Ovary (tissue), 9 donors: ENCODE measurements around the gene ZNF391. TPM values are rescaled to one million over a fixed set of nuclear protein-coding genes. Genes with fewer than 3 reads are reported as not detected.
"Not testable (repeated sequence)": the region's sequence is repeated elsewhere in the genome, so short reads cannot be mapped to it uniquely, and the experiment has no call there.

Experiments used
- DNase-seq, 5 donors: peaks; one replicate each; pipeline ENCODE4 v3.0.0-alpha.2; 2019 to 2020
- H3K27ac ChIP-seq, 2 donors: fragments of 200-600 bp; one replicate each; pipeline versions ENCODE4 v1.5.1 to v1.8.0; 2019 to 2022
- H3K27me3 ChIP-seq: fragments of 200-600 bp; one replicate; pipeline ENCODE4 v1.8.0; 2022
- H3K36me3 ChIP-seq: fragments of 200-600 bp; sonication (generic); one replicate; pipeline ENCODE4 v1.5.1; 2019
- H3K4me1 ChIP-seq: one replicate; pipeline ENCODE4 v1.8.1; 2013; ENCODE audit warnings: mild to moderate bottlenecking, moderate library complexity; ENCODE audit not compliant: insufficient read depth
- H3K4me3 ChIP-seq: fragments of 200-600 bp; sonication (generic); one replicate; pipeline ENCODE4 v1.5.1; 2017
- H3K9me3 ChIP-seq, 2 donors: fragments of 200-600 bp in 1 of 2; sonication (generic) in 1 of 2; one replicate each; pipeline versions ENCODE4 v1.5.1 to v1.8.1; 2013 to 2019; ENCODE audit warnings: mild to moderate bottlenecking in 1 of 2, moderate library complexity in 1 of 2
- CTCF ChIP-seq, 3 donors: fragments of 450-650 bp in 2 of 3; fragments of 200-600 bp in 1 of 3; IDR thresholded peaks; one replicate each; pipeline versions ENCODE4 v1.5.1 to v1.8.0; 2016 to 2022; ENCODE audit warnings: antibody characterized with exemption in 3 of 3, mild to moderate bottlenecking in 1 of 3
- EP300 ChIP-seq: sonication (generic); formaldehyde crosslinking; IDR thresholded peaks from one replicate; pipeline ENCODE4 v1.6.1; 2017; ENCODE audit warnings: antibody characterized with exemption
- POLR2A ChIP-seq: fragments of 450-650 bp; IDR thresholded peaks from one replicate; pipeline ENCODE4 v1.6.1; 2017; ENCODE audit warnings: antibody characterized with exemption, mild to moderate bottlenecking, moderate library complexity
- WGBS, 3 donors: extraction: QIAGEN DNeasy Blood & Tissue Kit in 1 of 3; methylation state at CpG; one replicate each; pipeline versions ENCODE4 v1.1.5 to v1.1.7; 2013 to 2017; 5-methylcytosine and 5-hydroxymethylcytosine counted together
- intact Hi-C, 4 donors: fragments of 100-400 bp; cut with DNase I; formaldehyde crosslinking; loops; one replicate each; pipeline versions ENCODE4 v1.11.0 to v1.15.1; 2022 to 2023
- polyA plus RNA-seq, 2 donors: library from polyadenylated mRNA; stranded (reverse); fragments of 200-250 nt in 1 of 2; fragments of 350-450 nt in 1 of 2; fragmentation: Illumina TruSeq in 1 of 2; extraction: RNeasy Lipid Tissue Mini Kit (QIAGEN cat#74804) in 1 of 2; gene quantifications; one replicate each; pipeline ENCODE4 v1.2.3, GENCODE V29; 2013 to 2014
- total RNA-seq, 7 donors: library from RNA; depleted of rRNA in 2 of 7; stranded (reverse); fragments of >200 nt in 2 of 7; fragmentation: NEBNext Ultra II Directional in 3 of 7; extraction: Animal tissue kit (Norgen Biotek cat#: 25700) in 3 of 7; gene quantifications; one replicate each; pipeline versions ENCODE4 v1.1.0 to v1.2.4, GENCODE V29; 2016 to 2023
- donor health status: DM: no; HTN: no; CAD: no; lungs with moderate emphysema.
- donor health status: DM: no; HTN: no; CAD: no.
- donor health status: Bipolar disorder and iron deficiency.
- donor health status: DM: yes; HTN: yes; CAD: no.
- donor health status: DM: no; HTN: no; CAD: no.
- donor health status: DM: yes; HTN: yes; CAD: no.

ZNF391 gene
- total and polyA plus RNA-seq, 9 donors, result 2.3 to 10.1 (median 6.0) TPM

GRCh38 chr6:27415898-27416297, 27.3 kb downstream of the ZNF391 start:
- no peaks in the 10 kb centered on the region for H3K36me3 ChIP-seq
- TF ChIP-seq EP300 (no peak), CTCF (IDR thresholded peaks at IDR 0.05) (no peak), POLR2A (no peak)
- WGBS, 3 donors, result 80 to 92% (median 86%) methylated on average over 2 of the region's 2 CpGs
- H3K27ac ChIP-seq, result no peak overlapping the region
- H3K4me3 ChIP-seq, result no peak overlapping the region
- H3K9me3 ChIP-seq, result no peaks in the 10 kb centered on the region
- intact Hi-C loops, result no loop called here
- no peaks in the 10 kb centered on the region for H3K27me3 ChIP-seq
- DNase-seq, result no peak
- H3K4me1 ChIP-seq, result no peaks in the 10 kb centered on the region

- Histone ChIP-seq H3K27me3 (no peaks in the 10 kb centered on the region), H3K4me1 (no peaks in the 10 kb centered on the region), H3K9me3 (no peaks in the 10 kb centered on the region), H3K4me3 (no peak overlapping the region), H3K27ac (no peak overlapping the region), H3K36me3 (no peaks in the 10 kb centered on the region)
- intact Hi-C loops, result no loop called here
- no peak for TF ChIP-seq CTCF (IDR thresholded peaks at IDR 0.05)
- no peak for TF ChIP-seq EP300
- TF ChIP-seq POLR2A, result no peak
- DNase-seq, result no peak
These were observed 30.8 kb downstream of the ZNF391 start for GRCh38 chr6:27419363-27419762.

- 52 to 56% (median 53%) methylated on average over 32 of the region's 32 CpGs for WGBS, 3 donors
- Histone ChIP-seq H3K36me3 (no peaks in the 10 kb centered on the region), H3K4me1 (no peaks in the 10 kb centered on the region), H3K4me3 (no peak overlapping the region), H3K27ac (no peak overlapping the region), H3K9me3 (no peaks in the 10 kb centered on the region), H3K27me3 (no peaks in the 10 kb centered on the region)
- DNase-seq, result peak in 4 of 5 donors; percentile 7 to 36 (median 26)
- intact Hi-C loops, result no loop called here
- TF ChIP-seq CTCF (IDR thresholded peaks at IDR 0.05) (no peak), POLR2A (no peak), EP300 (no peak)
These were observed 34.2 kb downstream of the ZNF391 start for GRCh38 chr6:27422651-27423332.

GRCh38 chr6:27424851-27425250, 36.3 kb downstream of the ZNF391 start:
- H3K27me3 ChIP-seq, H3K9me3 ChIP-seq, DNase-seq, H3K4me1 ChIP-seq, H3K4me3 ChIP-seq, H3K27ac ChIP-seq, intact Hi-C loops, H3K36me3 ChIP-seq: not testable (repeated sequence)
- WGBS, 3 donors, result 83 to 89% (median 89%) methylated on average over 36 of the region's 36 CpGs

GRCh38 chr6:27426045-27426620, 37.6 kb downstream of the ZNF391 start:
- no peaks in the 10 kb centered on the region for H3K9me3 ChIP-seq
- 73 to 78% (median 76%) methylated on average over 4 of the region's 4 CpGs for WGBS, 3 donors
- H3K36me3 ChIP-seq, result no peaks in the 10 kb centered on the region
- no peak overlapping the region for H3K27ac ChIP-seq
- H3K4me3 ChIP-seq, result no peak overlapping the region
- no peak for DNase-seq
- no peaks in the 10 kb centered on the region for H3K4me1 ChIP-seq
- no peak for TF ChIP-seq CTCF (IDR thresholded peaks at IDR 0.05)
- TF ChIP-seq POLR2A, result no peak
- TF ChIP-seq EP300, result no peak
- intact Hi-C loops, result no loop called here
- H3K27me3 ChIP-seq, result no peaks in the 10 kb centered on the region
